ENCODE measurements around the gene OR9Q1.

Gene OR9Q1

GRCh38 chr11:58177409-58178054 is 153.9 kb downstream of the OR9Q1 start:
- Histone ChIP-seq H3K27me3 (no peaks in the 10 kb centered on the region), H3K36me3 (no peaks in the 10 kb centered on the region), H3K9me3 (no peaks in the 10 kb centered on the region), H3K4me1 (no peaks in the 10 kb centered on the region), H3K27ac (no peak overlapping the region), H3K4me3 (no peak overlapping the region)
- DNase-seq, result no peak
- intact Hi-C loops (cut with DNase I; ENCODE audit: low total_unique reads), result no loop called here
- no peak for TF ChIP-seq CTCF (IDR thresholded peaks at IDR 0.05)

GRCh38 chr11:58178444-58178843 is 154.8 kb downstream of the OR9Q1 start:
- Histone ChIP-seq H3K27ac (no peak overlapping the region), H3K27me3 (no peaks in the 10 kb centered on the region), H3K4me1 (no peaks in the 10 kb centered on the region), H3K36me3 (no peaks in the 10 kb centered on the region), H3K9me3 (no peaks in the 10 kb centered on the region), H3K4me3 (no peak overlapping the region)
- intact Hi-C loops (cut with DNase I; ENCODE audit: low total_unique reads), result no loop called here
- TF ChIP-seq CTCF (IDR thresholded peaks at IDR 0.05), result no peak
- no peak for DNase-seq

- Histone ChIP-seq H3K27me3 (no peaks in the 10 kb centered on the region), H3K4me3 (no peak overlapping the region), H3K36me3 (no peaks in the 10 kb centered on the region), H3K4me1 (no peaks in the 10 kb centered on the region), H3K27ac (no peak overlapping the region), H3K9me3 (no peaks in the 10 kb centered on the region)
- no peak for DNase-seq
- TF ChIP-seq CTCF (IDR thresholded peaks at IDR 0.05), result no peak
- intact Hi-C loops (cut with DNase I; ENCODE audit: low total_unique reads), result no loop called here
These were observed 156.0 kb downstream of the OR9Q1 start for GRCh38 chr11:58179648-58180047.

- Histone ChIP-seq H3K9me3 (no peaks in the 10 kb centered on the region), H3K27me3 (no peaks in the 10 kb centered on the region), H3K36me3 (no peaks in the 10 kb centered on the region), H3K4me1 (no peaks in the 10 kb centered on the region), H3K4me3 (no peak overlapping the region), H3K27ac (no peak overlapping the region)
- DNase-seq, result no peak
- no peak for TF ChIP-seq CTCF (IDR thresholded peaks at IDR 0.05)
- intact Hi-C loops (cut with DNase I; ENCODE audit: low total_unique reads), result no loop called here
These were observed 163.3 kb downstream of the OR9Q1 start for GRCh38 chr11:58186938-58187337.

- intact Hi-C loops (cut with DNase I; ENCODE audit: low total_unique reads), result no loop called here
- no peak for TF ChIP-seq CTCF (IDR thresholded peaks at IDR 0.05)
These were observed 165.1 kb downstream of the OR9Q1 start, which contains the start of gene OR9Q2 for GRCh38 chr11:58188770-58189169. OR9Q2 (plus strand) TSS chr11:58189070; CDS start chr11:58190491, 1,421 bp downstream.

GRCh38 chr11:58192229-58192628 is 168.5 kb downstream of the OR9Q1 start:
- no peaks in the 10 kb centered on the region for H3K36me3 ChIP-seq
- no peaks in the 10 kb centered on the region for H3K4me1 ChIP-seq
- no peaks in the 10 kb centered on the region for H3K27me3 ChIP-seq
- H3K27ac ChIP-seq, result no peak overlapping the region
- intact Hi-C loops (cut with DNase I; ENCODE audit: low total_unique reads), result no loop called here
- no peak for TF ChIP-seq CTCF (IDR thresholded peaks at IDR 0.05)
- H3K9me3 ChIP-seq, result no peaks in the 10 kb centered on the region
- no peak overlapping the region for H3K4me3 ChIP-seq
- DNase-seq, result no peak

More at GRCh38 chr11:58188770-58189169, 165.1 kb downstream of the OR9Q1 start, which contains the start of gene OR9Q2:
- H3K4me1 ChIP-seq, result no peaks in the 10 kb centered on the region
- no peak within 1 kb of the TSS for H3K27ac ChIP-seq
- DNase-seq, result no peak
- H3K27me3 ChIP-seq, result no peaks in the 10 kb centered on the region
- no peaks in the 10 kb centered on the region for H3K9me3 ChIP-seq
- H3K4me3 ChIP-seq, result no peak within 1 kb of the TSS
- H3K36me3 ChIP-seq, result no peaks in the 10 kb centered on the region

Data from tibial artery (tissue), 4 donors.